H54 (cell line): ENCODE data around the gene ANKS1B.

Experiments used
- DNase-seq: peaks from one replicate; pipeline ENCODE4 v3.0.0; 2011; ENCODE audit warnings: low spot score, mixed read lengths; ENCODE audit not compliant: insufficient read length
- FAIRE-seq: peaks from 3 replicates; lab custom pipeline; 2011; peaks lifted over from hg19 to GRCh38; lab: Jason Lieb, UNC
- POLR2A ChIP-seq: IDR thresholded peaks from 2 replicates; pipeline ENCODE4 v1.6.1; 2011; ENCODE audit warnings: low read depth, mild to moderate bottlenecking, low read length

The ANKS1B gene

GRCh38 chr12:98894412-98895085, 1090.2 kb downstream of the ANKS1B start:
- FAIRE-seq: no peak
- no peak for TF ChIP-seq POLR2A

GRCh38 chr12:98893675-98894411, 1090.9 kb downstream of the ANKS1B start:
- no peak for FAIRE-seq
- TF ChIP-seq POLR2A: no peak
- DNase-seq: no peak

More at GRCh38 chr12:98894412-98895085, 1090.2 kb downstream of the ANKS1B start:
- DNase-seq: no peak

- DNase-seq (no peak), FAIRE-seq (no peak)
- no peak for TF ChIP-seq POLR2A
Measured at GRCh38 chr12:98893126-98893674, 1091.5 kb downstream of the ANKS1B start.

GRCh38 chr12:98885778-98886177, 1099.0 kb downstream of the ANKS1B start:
- FAIRE-seq (no peak), DNase-seq (no peak)
- no peak for TF ChIP-seq POLR2A

GRCh38 chr12:98883231-98883630, 1101.5 kb downstream of the ANKS1B start:
- TF ChIP-seq POLR2A: no peak
- DNase-seq (no peak), FAIRE-seq (no peak)

- DNase-seq (no peak), FAIRE-seq (no peak)
- no peak for TF ChIP-seq POLR2A
Measured at GRCh38 chr12:98882526-98882925, 1102.2 kb downstream of the ANKS1B start.

GRCh38 chr12:98873776-98874175, 1111.0 kb downstream of the ANKS1B start:
- no peak for DNase-seq

GRCh38 chr12:98870504-98870903, 1114.2 kb downstream of the ANKS1B start:
- DNase-seq (no peak), FAIRE-seq (no peak)
- TF ChIP-seq POLR2A: no peak

More at GRCh38 chr12:98873776-98874175, 1111.0 kb downstream of the ANKS1B start:
- FAIRE-seq: no peak
- TF ChIP-seq POLR2A: no peak

GRCh38 chr12:98869886-98870503, 1114.7 kb downstream of the ANKS1B start:
- DNase-seq: no peak
- FAIRE-seq: no peak
- TF ChIP-seq POLR2A: no peak

GRCh38 chr12:98868538-98868937, 1116.2 kb downstream of the ANKS1B start:
- FAIRE-seq: no peak
- TF ChIP-seq POLR2A: no peak
- DNase-seq: no peak

- DNase-seq (no peak), FAIRE-seq (no peak)
- TF ChIP-seq POLR2A: no peak
Measured at GRCh38 chr12:98868076-98868475, 1116.7 kb downstream of the ANKS1B start.

GRCh38 chr12:98864363-98864762, 1120.4 kb downstream of the ANKS1B start:
- no peak for DNase-seq
- TF ChIP-seq POLR2A: no peak
- FAIRE-seq: no peak

- DNase-seq (no peak), FAIRE-seq (no peak)
- no peak for TF ChIP-seq POLR2A
Measured at GRCh38 chr12:98863167-98863566, 1121.6 kb downstream of the ANKS1B start.

- no peak for DNase-seq
- no peak for FAIRE-seq
- TF ChIP-seq POLR2A: no peak
Measured at GRCh38 chr12:98861251-98861650, 1123.5 kb downstream of the ANKS1B start.
